HG03139 (cell line): ENCODE measurements around the gene LLGL1.

Source experiments
- ATAC-seq: cut with Tn5 transposase; IDR thresholded peaks from one replicate; pipeline ENCODE4 v1.9.1; 2021; ENCODE audit not compliant: unreplicated experiment

Gene LLGL1

DNA sequence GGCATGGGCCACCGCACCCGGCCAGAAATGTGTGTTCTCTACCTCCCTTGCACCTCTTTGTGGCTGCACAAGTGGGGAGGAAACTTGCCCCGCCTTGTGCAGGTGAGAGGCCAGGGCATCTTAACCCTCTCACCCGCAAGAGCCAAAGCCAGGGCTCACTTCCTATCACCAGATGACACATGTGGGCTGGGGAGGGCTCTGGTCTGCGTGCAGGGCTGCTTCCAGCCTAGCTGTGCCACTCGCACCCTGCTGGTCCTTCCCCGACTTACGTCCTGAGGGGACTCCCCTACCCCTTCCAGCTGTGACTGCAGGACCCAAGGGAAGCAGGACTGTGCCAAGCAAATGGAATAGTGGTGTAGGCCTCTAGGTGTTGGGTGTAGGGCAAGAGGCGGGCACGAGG is 41.9 kb downstream of the LLGL1 start:
- no peak for ATAC-seq

DNA sequence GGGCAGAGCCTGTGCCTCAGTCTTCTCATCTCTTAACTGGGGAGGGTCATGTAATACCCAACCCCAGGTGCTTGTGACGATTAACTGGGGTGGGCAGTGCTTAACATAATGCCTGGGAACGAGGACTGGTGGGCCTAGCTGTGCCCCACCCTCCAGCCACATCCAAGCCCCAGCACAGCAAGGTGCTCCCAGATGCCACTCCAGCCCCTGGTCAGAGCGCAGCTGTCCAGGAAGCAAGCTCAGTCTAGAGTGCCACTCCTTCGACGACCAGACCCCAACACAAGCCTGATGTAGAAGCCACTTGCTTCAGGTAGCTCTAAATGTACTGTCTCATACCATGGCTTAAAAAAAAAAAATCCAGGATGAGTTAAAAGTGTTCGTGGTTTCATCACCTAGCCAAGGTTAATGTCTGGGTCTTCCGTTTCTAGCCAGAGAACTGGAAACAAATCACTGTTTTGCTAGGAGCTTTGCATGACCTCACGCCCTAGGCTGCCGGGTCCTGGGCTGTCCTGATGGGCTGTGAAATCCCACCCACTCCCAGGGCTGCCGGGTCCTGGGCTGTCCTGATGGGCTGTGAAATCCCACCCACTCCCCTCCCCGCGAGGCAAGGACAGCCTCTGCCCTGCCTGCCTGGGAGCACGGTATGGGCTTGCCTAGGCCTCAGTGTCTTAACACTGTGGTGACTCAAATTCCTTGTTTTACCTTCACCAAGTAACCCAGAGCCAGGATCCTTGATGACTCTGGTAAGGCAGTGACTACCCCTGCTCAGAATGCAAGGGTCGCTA is 42.7 kb downstream of the LLGL1 start:
- no peak for ATAC-seq

DNA sequence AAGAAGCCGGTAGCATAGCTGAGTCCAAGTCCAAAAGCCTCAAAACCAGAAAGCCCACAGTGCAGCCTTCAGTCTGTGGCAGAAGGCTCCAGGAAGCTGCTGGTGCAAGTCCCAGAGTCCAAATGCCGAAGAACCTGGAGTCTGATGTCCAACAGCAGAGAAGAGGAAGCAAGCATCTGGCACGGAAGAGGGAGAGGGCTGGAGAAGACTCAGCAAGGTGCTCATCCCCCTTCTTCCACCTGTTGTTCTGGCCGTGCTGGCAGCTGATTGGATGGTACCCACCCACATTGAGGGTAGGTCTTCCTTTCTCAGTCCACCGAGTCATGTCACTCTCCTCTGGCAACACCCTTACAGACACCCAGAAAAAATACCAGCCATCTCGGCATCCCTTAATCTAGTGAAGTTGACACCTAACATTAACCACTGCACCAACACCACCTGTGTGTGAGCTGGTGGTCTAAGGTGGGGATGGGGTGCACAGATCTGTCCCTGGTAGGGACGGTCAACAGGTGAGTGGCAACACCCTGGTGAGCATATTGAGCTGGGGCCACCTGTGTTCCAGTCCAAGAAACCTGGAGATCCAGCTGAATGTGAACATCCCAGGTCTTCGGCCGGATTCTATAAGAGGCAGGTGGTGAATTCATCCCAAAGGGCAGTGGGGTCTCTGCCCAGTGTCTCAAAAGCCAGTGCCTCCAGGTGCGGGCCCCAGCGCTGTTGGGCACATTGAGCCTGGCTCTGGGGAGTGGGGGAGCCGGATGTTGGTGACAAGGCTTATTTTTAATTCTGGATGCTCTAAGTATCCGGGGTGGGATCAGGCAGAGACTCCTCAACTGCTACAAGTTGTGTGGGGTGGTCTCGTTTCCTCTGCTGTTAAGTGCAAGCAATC is 44.9 kb downstream of the LLGL1 start:
- ATAC-seq: no peak

DNA sequence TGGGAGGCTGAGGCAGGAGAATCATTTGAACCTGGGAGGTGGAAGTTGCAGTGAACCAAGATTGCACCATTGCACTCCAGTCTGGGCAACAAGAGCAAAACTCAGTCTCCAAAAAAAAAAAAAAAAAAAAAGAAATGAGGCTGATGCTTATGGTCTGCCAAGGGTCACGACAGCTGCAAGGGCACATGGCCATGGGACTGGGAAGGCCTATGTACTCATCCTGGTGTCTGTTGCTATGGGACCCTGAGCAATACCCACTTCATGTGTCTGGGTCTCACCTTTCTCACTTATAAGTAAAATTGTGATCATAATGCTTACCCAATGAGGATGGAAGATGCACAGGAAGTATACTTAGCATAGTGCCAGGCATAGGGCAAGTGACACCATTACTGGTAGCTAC is 51.6 kb downstream of the LLGL1 start:
- ATAC-seq: no peak

DNA sequence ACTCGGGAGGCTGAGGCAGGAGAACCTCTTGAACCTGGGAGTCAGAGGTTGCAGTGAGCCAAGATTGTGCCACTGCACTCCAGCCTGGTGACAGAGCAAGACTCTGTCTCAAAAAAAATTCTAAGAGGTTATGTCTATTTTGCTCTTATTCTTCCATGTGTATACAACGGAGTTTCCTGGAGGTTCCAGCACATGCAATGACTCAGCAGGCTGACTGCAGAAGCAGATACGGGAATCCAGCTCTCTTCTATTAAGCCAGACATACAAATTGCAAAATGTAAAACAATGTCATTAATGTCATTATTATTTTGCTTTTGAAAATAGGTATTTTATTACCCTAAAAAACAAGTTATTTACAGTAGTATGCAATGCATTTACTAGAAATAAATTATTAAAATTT is 53.4 kb downstream of the LLGL1 start:
- no peak for ATAC-seq

DNA sequence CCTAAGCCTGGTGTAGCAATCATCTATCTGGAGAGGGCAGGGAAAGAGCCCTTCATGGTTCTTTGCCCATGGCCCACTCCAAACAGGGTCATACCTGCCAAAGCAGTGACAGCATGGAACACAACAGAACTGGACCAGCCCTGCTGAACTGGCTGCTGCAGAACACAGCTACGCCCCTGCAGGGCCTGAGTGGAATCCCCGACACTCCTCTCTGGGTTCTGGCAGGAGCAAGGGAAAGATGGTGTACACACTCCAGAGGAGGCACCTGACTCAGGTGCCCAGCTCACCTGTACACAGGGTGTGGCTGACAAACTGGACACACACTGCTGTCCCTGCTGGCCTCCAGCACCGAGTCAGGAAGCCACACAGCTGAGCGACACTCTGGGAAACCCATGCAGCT is 54.8 kb downstream of the LLGL1 start:
- ATAC-seq: no peak

DNA sequence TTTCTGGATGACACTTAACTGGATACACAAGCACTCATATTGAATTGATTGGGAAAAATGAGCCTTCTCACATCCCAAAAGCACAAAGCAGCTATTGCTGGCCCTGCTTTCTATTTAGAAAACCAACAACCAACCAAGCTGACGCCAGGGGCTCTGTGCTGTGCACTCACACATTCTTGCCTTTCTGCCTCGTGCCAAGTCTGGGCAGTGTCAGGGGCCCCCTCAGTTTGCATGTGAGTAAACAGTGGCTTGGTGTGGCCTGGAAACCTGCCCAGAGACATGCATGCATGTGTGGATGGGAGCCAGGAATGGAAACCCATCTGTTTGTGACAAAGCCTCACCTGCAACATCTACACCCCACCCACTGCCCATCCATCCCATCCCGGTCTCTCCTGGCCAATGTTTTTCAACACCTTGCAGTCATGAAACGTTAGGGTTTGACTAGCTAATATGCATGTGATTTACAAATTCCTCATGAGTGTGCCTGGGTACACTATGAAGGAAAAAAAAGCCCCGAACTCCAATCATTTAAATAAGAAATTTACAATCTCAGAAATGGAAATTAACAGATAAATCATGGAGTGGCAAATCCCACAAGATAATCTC is 55.4 kb downstream of the LLGL1 start:
- no peak for ATAC-seq

DNA sequence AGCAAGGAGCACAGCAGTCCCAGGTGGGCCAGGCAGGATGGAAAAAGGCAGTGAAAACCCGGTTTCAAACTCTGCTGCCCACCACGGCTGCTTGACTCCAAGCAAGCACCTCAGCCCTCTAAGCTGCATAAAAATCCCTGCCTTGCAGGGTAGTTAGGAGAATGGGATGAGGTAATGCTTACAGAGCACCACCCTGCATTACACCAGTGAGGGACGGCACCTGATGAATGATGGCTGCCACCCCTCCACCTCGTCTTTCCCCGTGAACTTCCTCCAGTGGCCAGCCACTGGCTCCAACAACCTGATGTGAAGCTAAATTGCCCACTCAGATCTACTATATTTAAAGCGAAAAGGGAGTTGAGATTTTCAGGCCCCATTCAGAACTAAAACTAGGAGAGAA is 56.4 kb downstream of the LLGL1 start:
- ATAC-seq: no peak

DNA sequence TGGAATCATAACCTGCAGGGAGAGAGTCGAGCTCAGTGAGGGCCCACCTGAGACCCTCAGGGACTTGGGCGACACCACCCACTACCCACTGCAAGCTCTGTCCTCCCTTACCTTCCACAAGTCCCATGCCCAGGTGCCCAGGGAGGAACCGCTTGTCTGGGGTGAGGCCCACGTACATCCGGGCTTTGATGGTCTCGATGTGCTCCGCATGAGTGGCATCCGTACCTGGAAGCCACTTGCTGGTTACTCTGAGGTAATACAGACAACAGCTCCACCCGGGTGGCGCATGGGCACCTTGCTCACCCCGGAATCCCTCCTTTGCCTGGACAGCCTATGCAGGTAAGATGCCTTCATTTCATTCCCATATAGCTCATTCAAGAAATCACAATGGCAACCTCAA is 59.9 kb downstream of the LLGL1 start:
- ATAC-seq: no peak

DNA sequence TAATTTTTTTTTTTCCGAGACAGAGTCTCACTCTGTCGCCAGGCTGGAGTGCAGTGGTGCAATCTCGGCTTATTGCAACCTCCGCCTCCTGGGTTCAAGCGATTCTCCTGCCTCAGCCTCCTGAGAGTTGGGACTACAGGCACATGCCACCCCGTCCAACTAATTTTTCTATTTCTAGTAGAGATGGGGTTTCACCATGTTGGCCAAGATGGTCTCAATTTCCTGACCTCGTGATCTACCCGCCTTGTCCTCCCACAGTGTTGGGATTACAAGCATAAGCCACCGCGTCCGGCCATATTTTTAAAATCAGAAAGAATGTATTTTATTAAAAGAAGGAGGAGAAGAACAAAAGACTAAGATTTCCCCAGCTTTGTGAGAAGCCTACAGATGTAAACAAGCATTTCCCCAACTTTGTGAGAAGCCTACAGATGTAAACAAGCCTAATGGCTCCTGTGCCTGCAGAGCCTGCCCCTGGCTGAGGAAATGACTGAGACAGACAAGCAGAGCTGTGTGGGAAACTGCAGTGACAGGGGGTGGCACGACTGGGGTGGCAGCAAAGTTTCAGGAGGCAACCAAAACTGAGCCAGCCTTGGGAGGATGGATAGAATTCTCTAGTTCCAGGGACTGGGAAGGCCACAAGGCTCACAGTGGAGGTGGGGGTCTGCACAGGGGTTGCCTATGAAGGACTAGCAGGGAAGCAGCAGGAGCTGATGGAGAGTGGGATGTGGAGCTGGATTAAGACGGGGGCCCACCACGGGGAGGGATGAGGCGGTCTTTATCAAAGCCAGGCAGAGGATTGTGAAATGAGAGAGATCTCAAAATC is 66.5 kb downstream of the LLGL1 start:
- ATAC-seq: no peak
